Activated effector memory CD4-positive, alpha-beta T cell treated with anti-CD3 and anti-CD28 coated beads, Interleukin-2, amount 50 U/mL, for 16 hours (primary cell): ENCODE data around the gene PPP1R12C.
"Not testable (repeated sequence)": the region's sequence is repeated elsewhere in the genome, so short reads cannot be mapped to it uniquely, and the experiment has no call there.

Experiments used
- DNase-seq: peaks from one replicate; pipeline ENCODE4 v3.0.0-alpha.2; 2020

The PPP1R12C gene

DNA sequence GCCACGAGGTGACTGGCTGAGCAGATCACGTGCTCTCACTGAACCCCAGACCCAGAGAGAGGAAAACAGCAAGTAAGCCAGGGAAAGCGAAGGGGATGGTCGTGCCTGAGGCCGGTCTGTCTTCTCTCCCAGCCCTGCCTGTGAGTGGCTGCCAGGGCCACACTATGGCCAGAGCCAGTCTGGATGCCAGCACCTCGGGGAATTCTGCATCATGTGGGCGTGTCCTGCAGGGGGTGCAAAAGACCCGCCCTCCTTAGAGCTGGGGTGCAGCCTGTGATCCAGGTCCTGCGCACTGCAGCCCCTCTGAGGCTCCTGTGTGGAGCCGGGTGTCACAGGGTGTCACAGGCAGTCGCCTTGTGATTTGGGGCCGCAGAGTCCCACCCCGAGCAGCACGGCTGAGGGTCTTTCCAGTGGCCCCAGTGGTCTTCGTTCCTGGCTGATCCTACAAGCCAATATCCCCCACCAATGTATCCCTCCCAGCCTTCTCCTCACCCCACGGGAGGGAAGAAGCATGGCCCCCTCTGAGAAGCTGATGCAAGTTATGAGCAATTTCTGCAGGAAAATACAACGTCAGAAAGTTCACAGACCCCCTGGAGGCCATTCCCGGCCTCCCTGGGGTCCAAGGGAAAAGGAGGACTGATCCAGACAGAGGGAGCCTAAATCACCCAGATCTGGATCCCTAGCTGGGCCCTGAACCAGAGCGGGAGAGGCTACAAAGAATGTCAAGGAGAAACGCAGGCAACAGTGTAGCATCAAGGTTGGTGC lies 7.7 kb downstream of the PPP1R12C start:
- DNase-seq: no peak

DNA sequence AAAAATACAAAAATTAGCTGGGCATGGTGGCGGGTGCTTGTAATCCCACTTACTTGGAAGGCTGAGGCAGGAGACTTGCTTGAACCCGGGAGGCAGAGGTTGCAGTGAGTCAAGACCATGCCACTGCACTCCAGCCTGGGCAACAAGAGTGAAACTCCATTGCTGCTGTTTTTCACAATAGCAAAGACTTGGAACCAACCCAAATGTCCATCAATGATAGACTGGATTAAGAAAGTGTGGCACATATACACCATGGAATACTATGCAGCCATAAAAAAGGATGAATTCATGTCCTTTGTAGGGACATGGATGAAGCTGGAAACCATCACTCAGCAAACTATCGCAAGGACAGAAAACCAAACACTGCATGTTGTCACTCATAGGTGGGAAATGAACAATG lies 10.2 kb downstream of the PPP1R12C start:
- not testable (repeated sequence) for DNase-seq

DNA sequence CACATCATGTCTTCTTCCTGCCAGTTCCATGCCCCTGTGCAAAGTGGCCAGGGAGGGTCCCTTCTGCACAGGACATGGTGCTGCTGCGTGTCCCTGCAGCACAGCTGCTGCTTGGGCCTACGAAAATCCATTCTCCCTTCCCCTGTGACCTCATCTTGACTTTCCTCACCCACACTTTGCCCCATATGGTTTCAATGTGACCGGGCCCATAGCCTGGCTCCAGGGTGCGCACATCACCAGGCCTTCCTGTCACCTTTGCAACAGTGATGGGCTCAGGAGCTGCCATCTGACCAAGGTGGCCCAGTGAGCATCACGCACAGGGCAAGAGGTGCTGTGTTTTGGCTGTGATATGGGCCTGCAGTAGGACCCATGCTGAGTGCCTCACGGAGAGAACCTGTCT lies 10.8 kb downstream of the PPP1R12C start:
- DNase-seq: no peak

- no peak for DNase-seq
These were observed 12.2 kb downstream of the PPP1R12C start for GRCh38 chr19:55105237-55105636.

DNA sequence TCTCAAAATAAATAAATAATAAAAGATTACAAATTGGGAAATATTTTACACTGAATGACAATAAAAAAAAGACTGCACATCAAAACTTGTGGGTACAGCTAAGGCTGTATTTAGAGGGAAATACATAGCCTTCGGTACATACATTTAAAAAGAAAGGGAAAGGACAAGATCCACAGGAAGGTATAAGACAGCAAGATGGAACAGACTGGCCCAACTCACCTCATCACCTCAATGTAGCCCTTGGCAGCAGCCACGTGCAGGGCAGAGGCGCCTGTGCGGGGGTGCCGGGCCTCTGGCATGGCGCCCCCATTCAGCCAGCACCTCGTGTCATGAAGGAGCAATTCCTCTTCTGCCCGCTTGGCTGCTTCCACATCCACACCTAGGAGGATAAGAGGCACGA lies 14.2 kb downstream of the PPP1R12C start:
- DNase-seq: no peak

DNA sequence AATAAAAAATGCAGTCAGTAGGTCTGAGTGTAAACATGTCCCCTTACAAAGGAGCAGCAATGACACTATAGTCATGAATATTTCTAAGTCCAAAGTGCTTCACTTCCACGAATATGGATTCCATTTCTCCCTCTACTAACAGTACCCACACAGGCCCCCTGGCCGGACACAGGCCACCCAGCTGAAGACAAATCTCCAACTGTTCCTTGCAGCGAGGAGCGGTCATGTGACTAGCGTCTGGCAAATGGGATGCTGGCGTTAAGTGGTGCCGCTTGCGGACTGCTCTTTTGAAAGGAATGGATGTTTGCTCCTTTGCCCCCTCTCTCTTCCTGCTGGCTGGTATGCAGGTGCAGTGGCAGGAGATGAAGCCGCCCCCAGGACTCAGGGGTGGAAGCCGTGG lies 16.2 kb downstream of the PPP1R12C start:
- DNase-seq: no peak

DNA sequence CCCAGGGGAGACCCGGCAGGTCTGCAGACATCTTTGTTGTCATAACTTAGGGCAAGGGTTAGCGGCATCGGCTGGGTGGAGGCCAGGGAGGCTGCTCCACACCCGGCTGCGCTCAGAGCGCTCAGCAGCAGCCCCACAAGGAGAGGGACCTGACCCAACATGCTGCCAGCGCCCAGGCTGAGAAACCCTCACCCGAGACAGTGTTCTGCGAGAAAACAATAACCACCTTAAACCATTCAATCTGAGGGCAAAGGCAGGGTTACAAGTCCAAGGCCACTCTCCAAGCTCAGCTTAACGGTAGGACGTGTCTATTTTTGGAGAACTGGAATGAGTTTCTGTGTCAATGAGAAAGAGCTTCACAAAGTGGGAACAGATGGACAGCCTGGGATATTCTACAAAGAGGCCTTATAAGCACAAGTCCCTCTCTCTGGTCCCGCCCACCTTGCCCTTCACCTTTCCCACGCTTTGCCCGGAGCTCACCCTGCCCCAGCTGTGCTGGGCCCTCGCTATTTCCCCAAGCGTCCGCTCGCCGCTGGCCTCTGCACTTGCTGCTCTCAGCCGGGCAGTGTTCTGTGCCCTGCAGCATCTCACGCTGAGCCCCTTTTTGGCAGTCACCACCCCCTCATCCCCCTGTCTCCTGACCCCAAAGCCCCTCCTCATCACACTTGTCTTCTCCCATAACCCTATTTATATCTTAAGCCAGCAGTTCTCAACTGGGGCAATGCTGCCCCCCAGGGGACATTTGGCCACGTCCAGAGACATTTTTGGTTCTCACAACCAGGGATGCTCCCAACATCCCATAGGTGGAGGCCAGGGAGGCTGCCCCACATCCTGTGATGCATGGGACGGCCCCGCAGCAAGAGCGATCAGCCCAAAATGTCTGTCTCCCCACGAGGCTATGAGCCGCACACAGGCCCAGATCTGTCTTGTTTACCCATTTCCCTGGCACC lies 17.6 kb downstream of the PPP1R12C start:
- DNase-seq: no peak

DNA sequence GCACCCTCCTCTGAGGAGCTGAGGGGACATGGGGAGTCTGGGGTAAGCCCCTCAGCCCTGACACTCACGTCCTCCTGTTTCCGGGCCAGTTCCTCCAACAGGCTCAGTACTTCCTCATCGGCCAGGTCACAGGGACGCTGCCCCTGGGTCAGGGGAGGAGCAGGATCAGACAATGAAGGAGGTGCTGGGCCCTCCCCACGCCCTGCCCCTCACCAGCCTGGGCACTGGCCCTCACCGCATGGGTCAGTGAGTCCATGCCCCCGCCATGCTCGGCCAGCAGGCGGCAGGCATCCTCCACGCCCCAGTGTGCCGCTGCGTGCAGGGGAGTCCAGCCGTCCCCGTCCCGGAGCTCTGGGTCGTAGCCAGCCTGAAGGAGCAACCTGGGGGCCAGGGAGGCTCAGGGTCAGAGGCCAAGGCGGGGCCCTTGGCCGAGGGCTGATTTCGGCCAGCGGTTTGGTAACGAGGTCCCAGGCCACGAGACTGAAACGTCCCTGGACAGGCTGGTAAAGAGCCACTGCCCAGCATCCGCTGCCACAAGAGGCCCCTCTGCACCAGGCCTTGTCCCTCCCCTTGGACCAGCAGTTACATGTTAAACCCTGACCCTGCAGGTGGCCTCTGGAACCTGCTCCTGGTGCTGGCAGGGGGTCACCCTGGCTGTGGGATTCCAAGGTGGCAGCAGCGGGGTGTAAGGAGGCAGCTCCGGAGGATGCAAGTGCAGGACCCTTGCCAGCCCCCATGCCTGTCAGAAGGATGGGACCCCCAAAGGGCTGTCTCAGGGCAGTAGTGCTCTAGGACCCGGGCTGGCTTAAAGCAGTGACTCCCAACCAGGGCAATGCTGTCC lies 18.5 kb downstream of the PPP1R12C start:
- no peak for DNase-seq

DNA sequence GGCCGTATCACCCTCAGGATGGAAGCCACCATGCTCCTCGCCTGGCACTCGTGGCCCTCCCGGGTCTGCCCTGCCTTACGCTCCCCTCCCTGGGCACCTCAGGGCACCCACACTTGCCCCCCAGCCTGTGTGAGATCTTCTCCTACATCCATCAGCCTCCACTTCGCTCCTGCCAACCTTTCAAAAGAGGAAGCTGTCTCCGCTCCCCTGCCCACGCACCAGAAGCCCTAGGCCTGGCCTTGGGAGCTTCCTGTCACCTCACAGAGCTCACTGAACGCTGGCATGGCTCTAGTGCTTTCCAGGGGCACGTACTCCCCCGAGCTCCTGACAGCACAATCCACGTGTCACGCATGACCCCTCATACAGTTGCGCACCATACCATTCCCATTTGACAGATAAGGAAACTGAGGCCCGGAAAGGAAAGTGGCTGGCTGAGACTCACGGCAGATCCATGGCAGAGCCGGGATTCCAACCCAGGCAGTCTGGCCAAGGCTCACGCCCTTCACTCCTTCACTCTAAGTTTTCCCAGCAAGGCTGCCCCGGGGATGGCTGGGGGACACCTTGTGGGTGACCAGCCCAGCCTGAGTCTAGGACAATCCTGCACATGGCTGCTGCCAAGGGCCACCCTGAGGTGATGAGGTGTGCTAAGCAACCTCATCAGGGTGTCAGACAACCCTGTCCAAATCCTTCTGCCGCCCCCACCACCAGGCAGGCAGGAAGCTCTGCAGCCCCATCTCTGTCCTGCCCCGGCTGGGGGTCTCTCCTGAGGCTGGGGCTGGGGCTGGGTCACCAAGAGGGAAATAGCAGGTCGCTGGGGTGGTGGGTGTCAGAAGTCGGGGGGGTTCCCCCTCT lies 19.3 kb downstream of the PPP1R12C start:
- no peak for DNase-seq

DNA sequence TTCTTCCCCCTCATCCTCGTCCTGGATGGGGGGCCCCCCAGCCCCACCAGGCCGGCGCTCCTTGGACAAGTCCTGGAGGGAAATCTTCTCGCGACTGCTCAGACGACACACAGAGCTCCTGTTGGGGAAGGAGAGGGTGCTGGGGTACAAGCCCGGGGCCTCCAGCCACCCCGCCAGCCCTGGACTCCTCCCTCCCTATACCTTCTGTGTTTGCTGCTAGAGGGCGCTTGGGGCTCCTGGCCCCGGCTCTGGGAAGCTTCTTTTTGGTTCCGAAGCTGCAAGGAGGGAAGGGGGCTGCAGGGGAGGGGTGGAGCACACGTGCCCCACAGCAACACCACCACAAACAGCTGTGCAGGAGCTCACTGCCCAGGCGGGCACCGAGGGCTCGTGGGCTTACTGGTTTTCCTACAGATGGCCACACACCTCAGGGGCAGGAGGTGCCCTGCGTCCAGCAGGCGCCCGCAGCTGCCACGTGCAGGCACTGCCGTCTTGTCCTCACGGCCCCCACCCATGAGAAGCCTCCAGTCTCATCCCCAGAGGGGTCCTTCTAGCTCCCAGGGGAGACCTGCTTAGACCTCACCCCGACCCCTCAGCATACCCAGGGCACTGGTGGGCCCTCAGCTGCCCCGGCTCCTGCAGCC lies 21.3 kb downstream of the PPP1R12C start:
- DNase-seq: no peak

DNA sequence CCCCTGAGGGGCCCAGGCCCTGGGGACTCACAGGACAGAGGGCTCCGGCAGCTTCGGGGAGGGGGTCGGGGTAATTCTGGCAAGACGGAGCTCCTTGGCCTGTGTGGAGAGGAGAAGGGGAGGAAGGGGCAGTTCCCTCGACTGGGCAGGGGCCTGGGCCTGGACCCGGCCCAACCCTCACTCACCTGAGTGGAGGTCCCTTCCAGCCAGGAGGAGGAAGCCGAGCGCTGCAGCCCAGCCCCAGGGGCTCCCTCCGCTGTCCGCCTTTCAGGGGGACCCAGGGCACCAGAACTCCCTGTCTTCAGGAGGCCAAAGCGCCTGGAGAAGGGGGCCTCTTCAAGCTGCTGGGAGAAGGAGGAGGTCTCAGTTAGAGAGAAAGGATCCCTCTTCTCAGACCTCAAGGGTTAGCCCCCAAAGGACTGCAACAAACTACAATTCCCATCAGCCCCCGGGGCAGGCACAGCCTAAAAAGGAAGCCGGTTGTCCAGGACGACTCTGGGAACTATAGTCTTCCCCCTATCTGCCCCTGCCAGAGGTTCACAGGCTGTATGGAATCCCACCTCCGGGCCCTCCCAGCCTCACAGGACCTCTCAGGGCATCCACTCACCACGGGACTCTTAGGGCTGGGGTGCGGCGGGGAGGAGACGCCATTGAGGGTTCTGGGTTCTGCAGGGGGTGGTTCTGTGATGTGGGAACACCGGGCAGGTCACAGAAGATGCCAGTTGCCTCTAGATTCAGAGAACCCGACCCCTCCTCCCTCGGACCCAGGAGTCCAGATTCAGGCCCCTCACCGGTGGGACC lies 22.0 kb downstream of the PPP1R12C start:
- DNase-seq: no peak

DNA sequence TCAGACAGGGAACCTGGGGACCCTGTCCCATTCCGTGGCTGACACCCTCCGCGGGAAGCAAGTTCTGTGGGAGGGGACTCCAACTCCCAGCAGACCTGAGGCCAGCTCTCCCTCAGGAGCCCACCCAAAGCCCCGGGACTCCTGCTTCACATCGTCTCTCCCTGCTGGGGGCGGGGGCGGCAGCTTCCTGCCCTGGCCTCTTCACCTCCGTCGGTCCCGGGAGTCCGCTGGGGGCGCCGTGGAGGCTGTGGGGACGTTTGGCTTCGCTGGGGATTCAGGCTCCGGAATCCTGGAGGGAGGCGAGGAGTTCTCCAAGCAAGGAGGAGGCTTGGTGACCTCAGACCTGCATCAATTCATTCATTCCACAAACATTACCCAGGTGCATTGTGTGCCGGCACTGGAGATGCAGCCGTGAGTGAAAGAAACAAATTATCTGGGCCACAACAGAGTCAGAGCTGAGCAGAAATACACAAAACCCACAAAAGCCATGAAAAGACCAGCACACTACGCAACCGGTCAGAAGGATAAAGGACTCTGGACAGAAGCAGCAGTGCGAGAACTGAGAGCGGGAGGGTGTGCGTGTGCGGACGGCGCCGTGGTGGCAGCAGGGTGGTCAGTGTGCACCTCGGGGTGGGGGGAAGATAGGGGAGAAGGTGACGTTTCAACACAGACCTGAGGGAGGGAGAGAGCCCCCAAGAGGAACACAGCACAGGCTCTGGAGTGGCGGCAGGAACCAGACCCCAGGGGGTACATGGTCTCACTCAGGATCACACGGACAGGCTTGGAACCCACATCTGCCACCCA lies 22.8 kb downstream of the PPP1R12C start:
- no peak for DNase-seq

GRCh38 chr19:55092423-55093318 lies 24.8 kb downstream of the PPP1R12C start:
- no peak for DNase-seq

- no peak for DNase-seq
These were observed 25.5 kb downstream of the PPP1R12C start for GRCh38 chr19:55091955-55092354.

- DNase-seq: no peak
These were observed 26.1 kb downstream of the PPP1R12C start for GRCh38 chr19:55091126-55091910.

DNA sequence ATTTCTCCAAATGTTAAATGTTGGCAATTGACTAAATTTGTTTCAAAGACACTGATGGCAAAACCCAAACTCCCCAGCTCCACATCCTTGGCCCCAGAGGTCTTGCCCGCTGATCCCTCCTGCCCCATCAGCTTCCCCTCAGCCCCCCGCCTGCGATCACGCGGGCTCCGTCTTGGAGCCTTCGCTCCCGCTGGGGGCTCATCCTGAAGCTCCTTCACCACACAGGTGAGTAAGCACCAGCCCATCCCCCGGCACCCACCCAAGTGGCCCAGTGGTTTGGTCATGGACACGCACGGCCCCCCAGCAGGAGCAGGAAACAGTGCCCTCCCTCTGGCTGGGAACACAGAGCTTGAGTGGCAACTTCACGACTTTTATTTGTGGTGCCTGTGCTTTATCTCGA lies 26.9 kb downstream of the PPP1R12C start:
- no peak for DNase-seq

GRCh38 chr19:55089342-55089944 lies 28.0 kb downstream of the PPP1R12C start:
- DNase-seq: no peak
